ENCODE measurements around the gene PCSK9.

DNA sequence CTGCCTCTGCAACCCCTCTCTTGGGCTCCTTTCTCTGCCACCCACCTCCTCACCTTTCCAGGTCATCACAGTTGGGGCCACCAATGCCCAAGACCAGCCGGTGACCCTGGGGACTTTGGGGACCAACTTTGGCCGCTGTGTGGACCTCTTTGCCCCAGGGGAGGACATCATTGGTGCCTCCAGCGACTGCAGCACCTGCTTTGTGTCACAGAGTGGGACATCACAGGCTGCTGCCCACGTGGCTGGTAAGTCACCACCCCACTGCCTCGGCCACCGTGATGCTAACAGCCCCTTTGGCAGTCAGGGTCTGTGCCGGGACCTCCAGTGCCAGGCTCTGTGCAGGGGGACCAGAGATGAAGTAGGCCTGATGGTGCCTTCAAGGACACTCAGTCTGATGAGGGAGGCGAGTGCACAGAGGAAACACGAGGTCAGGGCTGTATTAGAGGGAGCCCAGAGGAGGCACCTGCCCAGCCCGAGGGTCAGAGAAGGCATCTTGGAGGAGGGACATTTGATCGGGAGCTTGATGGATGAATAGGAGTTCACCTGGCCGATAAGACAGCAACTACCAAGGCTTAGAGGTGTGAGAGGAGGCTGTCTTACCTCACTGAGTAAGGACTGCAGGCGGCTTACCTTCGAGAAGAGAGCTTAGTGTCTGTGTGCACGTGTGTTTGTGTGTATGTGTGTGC is 18.1 kb downstream of the PCSK9 start:
- TF ChIP-seq POLR2A (IDR thresholded peaks at IDR 0.05) (no peak), CTCF (IDR thresholded peaks at IDR 0.05) (no peak)

Measured in testis (tissue), 2 donors.